Trophoblast cell (in vitro differentiated cells and primary cell): Measurements from ENCODE around the gene NOS1AP.

Source experiments
- DNase-seq, 2 donors: peaks; one replicate each; pipeline ENCODE4 v3.0.0-alpha.2; 2016
- H2AFZ ChIP-seq: 2 replicates; pipeline ENCODE4 v1.6.1; 2013; ENCODE audit warnings: low read length, moderate library complexity, mild to moderate bottlenecking; ENCODE audit not compliant: insufficient read depth, poor library complexity
- H2AK5ac ChIP-seq: 2 replicates; pipeline ENCODE4 v1.6.1; 2013; ENCODE audit warnings: mild to moderate bottlenecking, low read length
- H2BK120ac ChIP-seq: 2 replicates; pipeline ENCODE4 v1.6.1; 2013; ENCODE audit warnings: low read length, mild to moderate bottlenecking, moderate library complexity; ENCODE audit not compliant: insufficient read depth, poor library complexity
- H2BK12ac ChIP-seq: 2 replicates; pipeline ENCODE4 v1.6.1; 2013; ENCODE audit warnings: mild to moderate bottlenecking, low read length, moderate library complexity
- H2BK5ac ChIP-seq: 2 replicates; pipeline ENCODE4 v1.6.1; 2013; ENCODE audit warnings: low read length, low read depth, moderate library complexity, mild to moderate bottlenecking; ENCODE audit not compliant: poor library complexity
- H3K14ac ChIP-seq: 2 replicates; pipeline ENCODE4 v1.6.1; 2013; ENCODE audit warnings: mild to moderate bottlenecking, low read length
- H3K18ac ChIP-seq: 2 replicates; pipeline ENCODE4 v1.6.1; 2013; ENCODE audit warnings: mild to moderate bottlenecking, low read length
- H3K23ac ChIP-seq: 2 replicates; pipeline ENCODE4 v1.6.1; 2013; ENCODE audit warnings: low read length
- H3K27ac ChIP-seq: 2 replicates; pipeline ENCODE4 v1.5.1; 2013; ENCODE audit warnings: low read depth, mild to moderate bottlenecking, inconsistent platforms, low read length, moderate library complexity
- H3K27me3 ChIP-seq: 2 replicates; pipeline ENCODE4 v1.6.1; 2013; ENCODE audit warnings: inconsistent platforms, mild to moderate bottlenecking, low read length, moderate library complexity; ENCODE audit not compliant: insufficient read depth
- H3K36me3 ChIP-seq, 2 experiments: 1 replicate in 1 of 2; 2 replicates in 1 of 2; pipeline ENCODE4 v1.6.1; 2013; ENCODE audit warnings: low read length in 2 of 2, mild to moderate bottlenecking in 2 of 2, moderate library complexity in 1 of 2; ENCODE audit not compliant: insufficient read depth in 2 of 2, control insufficient read depth in 1 of 2
- H3K4ac ChIP-seq: 2 replicates; pipeline ENCODE4 v1.6.1; 2013; ENCODE audit warnings: low read depth, mild to moderate bottlenecking, low read length, moderate library complexity
- H3K4me1 ChIP-seq, 2 experiments: 1 replicate in 1 of 2; 2 replicates in 1 of 2; pipeline ENCODE4 v1.6.1; 2013; ENCODE audit warnings: low read length in 2 of 2, mild to moderate bottlenecking in 2 of 2, moderate library complexity in 1 of 2; ENCODE audit not compliant: insufficient read depth in 2 of 2, control insufficient read depth in 1 of 2
- H3K4me2 ChIP-seq: 2 replicates; pipeline ENCODE4 v1.6.1; 2013; ENCODE audit warnings: inconsistent platforms, mild to moderate bottlenecking, low read length, moderate library complexity
- H3K4me3 ChIP-seq: 2 replicates; pipeline ENCODE4 v1.5.1; 2013; ENCODE audit warnings: mild to moderate bottlenecking, low read depth, low read length, inconsistent platforms
- H3K79me1 ChIP-seq: one replicate; pipeline ENCODE4 v1.6.1; 2013; ENCODE audit warnings: low read length
- H3K79me2 ChIP-seq: 2 replicates; pipeline ENCODE4 v1.6.1; 2013; ENCODE audit warnings: low read length, mild to moderate bottlenecking; ENCODE audit not compliant: control insufficient read depth, insufficient read depth, poor library complexity
- H3K9ac ChIP-seq: 2 replicates; pipeline ENCODE4 v1.6.1; 2013; ENCODE audit warnings: mild to moderate bottlenecking, low read length
- H3K9me3 ChIP-seq: 2 replicates; pipeline ENCODE4 v1.6.1; 2013; ENCODE audit warnings: low read depth, mild to moderate bottlenecking, control low read depth, inconsistent platforms, low read length; ENCODE audit not compliant: insufficient read depth
- H4K12ac ChIP-seq: 2 replicates; pipeline ENCODE4 v1.6.1; 2013; ENCODE audit warnings: low read depth, mild to moderate bottlenecking, low read length, moderate library complexity
- H4K8ac ChIP-seq: 2 replicates; pipeline ENCODE4 v1.6.1; 2013; ENCODE audit warnings: low read depth, mild to moderate bottlenecking, low read length, moderate library complexity
- H4K91ac ChIP-seq: one replicate; pipeline ENCODE4 v1.6.1; 2013; ENCODE audit warnings: low read depth, mild to moderate bottlenecking, low read length, moderate library complexity
- WGBS: extraction: QIAGEN DNeasy Blood & Tissue Kit; methylation state at CpG from one replicate; pipeline ENCODE4 v1.1.7; 2013; ENCODE audit warnings: missing lambda C conversion rate; ENCODE audit not compliant: insufficient read length, insufficient coverage; ENCODE audit errors: extremely low coverage; 5-methylcytosine and 5-hydroxymethylcytosine counted together

Gene NOS1AP

DNA sequence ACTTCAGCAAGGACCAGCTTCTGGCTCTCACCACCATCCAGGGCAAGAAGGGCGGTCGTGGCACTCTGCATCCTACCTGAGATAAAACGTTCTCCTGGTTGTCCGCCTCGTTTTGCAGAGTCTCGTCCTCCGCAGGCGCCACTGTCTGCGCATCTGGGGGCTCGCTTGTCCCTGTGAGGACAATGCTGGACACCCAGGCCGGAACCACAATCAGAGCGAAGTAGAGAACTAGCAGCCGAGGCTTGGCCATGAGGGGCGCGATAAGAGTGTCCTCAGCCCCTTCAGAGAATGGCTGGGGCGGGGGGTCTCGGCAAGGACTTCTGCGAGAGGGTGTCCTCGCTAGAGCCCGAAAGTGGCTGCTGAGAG is 46.3 kb upstream of the NOS1AP start:
- Histone ChIP-seq H3K18ac (no peak overlapping the region), H2AFZ (peak overlapping the region; percentile 0), H3K9me3 (peaks cover 1% of the 10 kb centered on the region), H3K23ac (no peak overlapping the region), H3K79me2 (no peaks in the 10 kb centered on the region), H3K27ac (no peak overlapping the region), H3K9ac (no peak overlapping the region), H3K36me3 (no peaks in the 10 kb centered on the region), H3K4me2 (peak overlapping the region; percentile 75), H3K4ac (no peak overlapping the region), H3K4me1 (peaks cover 0 to 5% of the 10 kb centered on the region in 2 experiments), H4K8ac (no peak overlapping the region), H4K91ac (no peak overlapping the region), H3K79me1 (no peaks in the 10 kb centered on the region), H2BK12ac (no peak overlapping the region), H2BK5ac (no peak overlapping the region), H4K12ac (no peak overlapping the region), H2AK5ac (no peak overlapping the region), H3K27me3 (peaks cover 17% of the 10 kb centered on the region), H3K4me3 (peak overlapping the region; percentile 72), H2BK120ac (no peak overlapping the region), H3K14ac (no peak overlapping the region)
- WGBS: no CpG with 5 or more reads among the region's 20 CpGs
- DNase-seq: no peak

DNA sequence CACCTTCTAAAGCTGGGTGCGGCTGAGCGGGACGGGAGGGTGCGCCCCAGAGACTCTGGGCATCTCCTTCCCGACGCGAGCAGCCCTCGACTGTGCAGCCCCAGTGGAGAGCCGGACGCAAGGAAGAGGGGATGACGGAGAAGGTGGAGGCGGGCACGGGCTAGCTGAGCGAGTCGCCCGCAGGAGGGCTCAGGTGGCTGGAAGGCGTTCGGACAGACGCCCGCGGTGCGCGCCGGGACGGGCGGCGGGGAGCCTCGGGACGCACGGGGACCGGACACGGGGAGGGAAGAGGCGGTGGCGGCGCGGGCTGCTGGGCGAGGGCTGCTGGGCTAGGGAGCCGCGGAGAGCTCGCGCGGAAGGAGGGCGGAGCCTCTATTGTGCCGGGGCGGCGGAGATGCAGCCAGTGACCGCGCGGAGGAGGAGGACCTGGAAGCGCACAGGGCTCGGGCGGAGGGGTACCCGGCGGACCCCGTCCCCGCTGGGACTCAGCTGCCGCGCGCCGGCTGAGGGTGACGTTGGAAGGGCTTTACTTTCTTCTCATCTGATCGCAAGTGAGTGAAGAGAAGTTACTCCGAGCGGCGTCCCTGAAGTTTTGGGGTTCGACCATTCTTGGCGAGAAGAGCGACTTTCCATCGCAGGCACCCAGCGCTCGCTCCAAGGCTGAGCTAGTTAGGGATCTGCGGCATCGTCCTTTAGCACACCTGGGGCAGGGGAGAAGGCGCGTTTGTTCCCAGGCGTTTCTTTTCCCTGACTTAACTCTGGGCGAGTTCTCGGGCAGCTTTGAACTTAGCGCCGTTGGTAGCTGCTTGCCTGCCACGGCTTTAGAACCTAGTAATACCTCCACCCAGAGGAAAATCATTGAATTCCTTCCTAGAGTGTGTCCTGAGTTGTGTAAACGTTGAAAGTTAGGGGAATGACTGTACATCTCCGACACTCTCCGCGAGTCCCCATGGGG is 45.7 kb upstream of the NOS1AP start, which contains the start of gene OLFML2B:
OLFML2B (minus strand) TSS at position 323 of the 955 bp plus-strand sequence. CDS start 439 bp downstream, outside the sequence.
- Histone ChIP-seq H3K23ac (no peak within 1 kb of the TSS), H3K79me2 (no peaks in the 10 kb centered on the region), H4K12ac (no peak within 1 kb of the TSS), H3K4me1 (peaks cover 0 to 5% of the 10 kb centered on the region in 2 experiments), H3K27me3 (peaks cover 17% of the 10 kb centered on the region), H3K14ac (no peak within 1 kb of the TSS), H3K36me3 (no peaks in the 10 kb centered on the region), H3K9ac (no peak within 1 kb of the TSS), H3K18ac (no peak within 1 kb of the TSS), H3K4me3 (peak within 1 kb of the TSS; percentile 72), H3K4me2 (peak within 1 kb of the TSS; percentile 75), H2AFZ (peak within 1 kb of the TSS; percentile 50), H2BK120ac (no peak within 1 kb of the TSS), H3K9me3 (peaks cover 1% of the 10 kb centered on the region), H4K91ac (no peak within 1 kb of the TSS), H4K8ac (peak within 1 kb of the TSS; percentile 4), H2BK5ac (no peak within 1 kb of the TSS), H2AK5ac (no peak within 1 kb of the TSS), H2BK12ac (no peak within 1 kb of the TSS), H3K4ac (no peak within 1 kb of the TSS), H3K27ac (no peak within 1 kb of the TSS), H3K79me1 (no peaks in the 10 kb centered on the region)
- DNase-seq: peak in 1 of 2 donors; percentile 50
- WGBS: no CpG with 5 or more reads among the region's 85 CpGs

DNA sequence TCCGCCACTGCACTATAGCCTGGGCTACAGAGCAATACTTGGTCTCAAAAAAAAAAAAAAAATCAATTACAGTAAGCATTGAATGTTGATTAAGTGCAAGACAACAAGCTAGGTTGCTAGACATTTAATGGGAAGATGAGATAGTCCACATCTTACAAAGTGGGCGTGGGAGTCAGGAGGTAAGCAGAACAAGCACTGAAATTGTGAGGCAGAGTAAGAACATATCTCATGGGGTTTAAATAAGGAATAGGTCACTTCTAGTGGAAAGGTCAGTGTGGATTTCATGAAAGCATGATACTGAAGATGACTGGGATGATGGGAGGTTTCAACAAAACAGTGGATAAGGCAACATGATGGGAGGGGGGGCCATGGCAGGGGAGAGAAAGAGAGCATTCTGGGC is 44.0 kb upstream of the NOS1AP start:
- no peak overlapping the region for H3K4ac ChIP-seq
- no peaks in the 10 kb centered on the region for H3K79me2 ChIP-seq
- H3K36me3 ChIP-seq: no peaks in the 10 kb centered on the region
- peaks cover 0 to 5% of the 10 kb centered on the region in 2 experiments for H3K4me1 ChIP-seq
- H4K8ac ChIP-seq: no peak overlapping the region
- no peak overlapping the region for H3K14ac ChIP-seq
- no peak overlapping the region for H3K4me2 ChIP-seq
- H3K79me1 ChIP-seq: no peaks in the 10 kb centered on the region
- H2BK120ac ChIP-seq: no peak overlapping the region
- peaks cover 1% of the 10 kb centered on the region for H3K9me3 ChIP-seq
- no peak overlapping the region for H4K91ac ChIP-seq
- H3K18ac ChIP-seq: no peak overlapping the region
- no peak overlapping the region for H3K23ac ChIP-seq
- H3K9ac ChIP-seq: no peak overlapping the region
- no CpG with 5 or more reads among the region's 2 CpGs for WGBS
- H2AFZ ChIP-seq: no peak overlapping the region
- no peak overlapping the region for H2BK12ac ChIP-seq
- H3K27me3 ChIP-seq: peaks cover 17% of the 10 kb centered on the region
- H4K12ac ChIP-seq: no peak overlapping the region
- no peak for DNase-seq
- no peak overlapping the region for H2AK5ac ChIP-seq
- no peak overlapping the region for H3K27ac ChIP-seq
- no peak overlapping the region for H3K4me3 ChIP-seq
- no peak overlapping the region for H2BK5ac ChIP-seq

DNA sequence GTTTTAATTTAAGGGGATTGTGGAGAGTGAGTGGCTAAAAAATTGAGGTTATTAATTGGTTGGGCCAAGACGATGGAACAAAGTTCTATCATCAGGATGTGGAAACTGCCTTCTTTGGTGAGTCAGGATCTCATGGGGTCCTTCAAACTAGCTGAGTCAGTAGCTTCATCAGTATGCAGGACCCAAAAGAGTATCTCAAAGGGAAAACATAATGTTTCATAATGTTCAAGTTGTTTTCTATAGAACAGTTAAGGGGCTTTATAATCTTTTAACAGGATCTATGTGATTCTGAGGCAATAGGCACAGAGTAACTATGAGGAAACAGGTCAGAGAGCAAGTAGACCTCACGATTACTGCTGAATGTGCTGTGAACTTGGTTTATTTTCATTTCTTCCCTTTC is 42.6 kb upstream of the NOS1AP start:
- Histone ChIP-seq H3K4ac (no peak overlapping the region), H4K8ac (no peak overlapping the region), H3K36me3 (no peaks in the 10 kb centered on the region), H2BK12ac (no peak overlapping the region), H3K4me1 (peaks cover 0 to 5% of the 10 kb centered on the region in 2 experiments), H2AK5ac (no peak overlapping the region), H3K4me2 (no peak overlapping the region), H3K79me1 (no peaks in the 10 kb centered on the region), H2BK120ac (no peak overlapping the region), H4K91ac (no peak overlapping the region), H3K27me3 (peaks cover 17% of the 10 kb centered on the region), H4K12ac (no peak overlapping the region), H2BK5ac (no peak overlapping the region), H3K4me3 (no peak overlapping the region), H3K14ac (no peak overlapping the region), H2AFZ (no peak overlapping the region), H3K27ac (no peak overlapping the region), H3K9ac (no peak overlapping the region), H3K23ac (no peak overlapping the region), H3K18ac (no peak overlapping the region), H3K9me3 (no peaks in the 10 kb centered on the region), H3K79me2 (no peaks in the 10 kb centered on the region)
- peak in 1 of 2 donors; percentile 18 for DNase-seq
- 100% methylated on average over 1 of the region's 2 CpGs for WGBS
